Measurements from ENCODE around the gene COL13A1.

The COL13A1 gene

DNA sequence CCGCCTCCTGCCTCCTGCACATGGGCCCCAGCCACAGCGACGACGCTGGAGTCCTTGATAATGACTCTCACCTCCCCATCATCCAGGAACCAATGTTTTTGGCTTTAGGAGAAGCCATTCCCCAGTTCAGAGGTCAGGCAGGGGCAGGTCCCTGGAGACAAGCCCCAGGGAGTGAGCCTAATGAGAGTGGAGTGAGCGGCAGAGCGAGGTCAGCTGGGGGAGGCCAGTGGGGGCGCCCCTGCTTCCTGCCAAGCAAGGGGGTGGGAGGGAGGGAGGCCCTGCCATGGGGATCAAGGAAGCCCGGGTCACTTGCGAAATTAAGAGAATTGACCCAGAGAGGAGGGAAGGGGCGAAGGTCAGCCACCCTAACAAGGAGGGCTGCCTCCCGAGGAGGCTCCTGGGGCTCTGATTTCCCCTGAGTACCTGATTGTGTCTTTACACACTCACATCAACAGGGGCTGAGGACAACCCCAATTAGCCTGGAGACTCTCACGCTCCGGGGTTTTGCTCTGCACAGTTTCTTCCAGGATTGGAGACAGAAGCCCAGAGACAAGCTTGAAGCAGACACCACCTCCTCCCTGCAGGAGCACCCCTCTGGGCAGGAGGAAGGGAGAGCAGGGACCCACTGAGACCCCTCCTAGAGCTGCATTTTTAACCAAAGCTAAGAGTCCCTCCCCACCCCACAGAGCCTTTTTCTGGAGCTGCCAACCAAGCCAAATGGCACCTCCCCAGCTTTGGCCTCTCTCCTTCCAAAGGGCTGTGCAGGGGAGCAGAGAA is 112.1 kb downstream of the COL13A1 start:
- no peak for FAIRE-seq

DNA sequence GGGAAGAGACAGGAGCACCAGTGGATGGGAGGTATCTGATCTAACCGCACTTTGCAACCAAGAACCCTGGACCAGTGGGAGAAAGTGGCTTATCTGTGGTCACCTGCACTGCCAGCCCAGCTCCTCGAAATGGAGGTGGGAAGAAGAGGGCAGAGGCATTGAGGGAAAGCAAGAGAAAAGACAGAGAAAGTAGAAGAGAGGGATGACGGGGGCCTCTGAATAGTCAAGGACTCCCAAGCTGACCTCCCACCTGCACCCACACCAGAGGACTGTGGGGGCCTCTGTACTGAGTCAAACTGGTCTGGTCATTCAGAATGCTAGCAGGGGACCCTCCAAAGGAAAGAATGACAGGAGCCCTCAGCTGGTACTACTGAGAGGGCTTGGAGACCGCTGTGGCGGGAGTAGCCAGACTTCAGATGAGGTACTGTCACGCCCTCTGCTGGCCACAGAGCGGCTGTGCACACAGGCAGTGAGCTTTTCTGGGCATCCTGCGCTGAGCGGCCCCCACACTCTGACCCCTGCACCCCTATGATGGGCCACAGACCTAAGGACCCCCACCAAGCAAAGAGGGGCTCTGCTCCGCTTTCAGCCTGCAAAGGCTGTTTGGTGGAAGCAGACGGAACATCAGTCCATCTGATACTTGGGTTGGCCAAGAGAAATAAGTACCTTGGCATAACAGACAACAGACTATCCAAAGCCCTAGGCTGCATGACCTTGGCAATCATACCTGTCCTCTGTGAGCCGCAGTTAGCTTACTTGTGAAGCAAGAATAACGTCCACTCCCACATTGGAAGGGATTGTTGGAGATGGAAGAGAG is 112.9 kb downstream of the COL13A1 start:
- FAIRE-seq, result no peak

DNA sequence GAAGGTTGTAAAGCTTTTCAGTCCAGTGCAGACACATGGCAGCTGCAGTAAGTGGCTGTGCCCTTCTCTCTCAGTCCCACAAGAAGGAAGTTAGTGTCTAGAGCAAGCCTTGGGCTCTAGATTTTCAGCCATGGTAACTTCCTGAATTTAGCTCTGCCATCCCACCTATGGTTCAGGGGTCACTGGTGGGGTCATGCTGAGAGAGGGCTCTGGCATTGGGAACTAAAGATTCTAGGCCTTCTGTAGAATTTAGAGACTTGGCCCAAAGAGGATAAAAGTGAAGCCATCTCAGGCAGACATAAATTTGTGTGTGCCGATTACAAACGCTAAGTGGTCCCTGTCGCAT is 113.5 kb downstream of the COL13A1 start:
- no peak for FAIRE-seq

DNA sequence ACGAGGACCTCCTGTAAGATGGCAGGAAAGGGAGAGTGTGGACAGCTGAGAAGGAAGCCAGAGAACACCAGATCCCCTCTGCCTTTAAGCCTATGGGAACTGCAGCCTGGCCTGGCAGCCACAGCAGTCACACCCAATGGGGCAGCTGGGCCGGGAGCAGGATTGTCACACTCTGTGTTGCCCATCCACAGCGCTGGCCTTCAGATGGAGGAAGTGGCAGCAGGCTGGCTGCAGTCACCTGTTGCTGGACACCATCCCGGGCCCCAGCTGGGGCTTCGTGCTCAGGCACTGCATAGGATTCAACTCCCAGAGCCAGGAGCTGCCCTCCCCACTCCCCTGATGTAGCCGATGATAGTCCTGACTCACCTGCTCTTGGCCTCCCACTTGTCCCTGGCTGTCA is 114.4 kb downstream of the COL13A1 start:
- FAIRE-seq, result no peak

DNA sequence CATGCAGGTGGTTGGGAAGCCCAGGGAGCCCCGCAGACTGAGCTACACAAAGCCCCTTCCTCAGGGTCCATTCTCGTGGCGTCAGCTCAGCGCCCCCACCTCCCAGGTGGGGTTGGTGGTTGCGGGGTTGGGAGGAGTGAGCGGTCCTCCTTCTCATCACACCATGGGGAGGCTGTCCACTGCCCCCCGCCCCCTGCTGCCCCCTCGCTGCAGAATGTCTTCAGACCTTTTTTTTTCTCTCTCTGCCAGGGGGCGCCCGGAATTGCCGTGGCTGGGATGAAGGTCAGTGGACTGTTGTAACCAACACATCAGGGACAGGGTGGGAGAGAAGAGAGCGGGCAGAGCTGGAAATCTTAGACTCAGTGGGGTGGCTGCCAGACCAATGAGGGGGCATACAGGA is 116.3 kb downstream of the COL13A1 start:
- no peak for FAIRE-seq

DNA sequence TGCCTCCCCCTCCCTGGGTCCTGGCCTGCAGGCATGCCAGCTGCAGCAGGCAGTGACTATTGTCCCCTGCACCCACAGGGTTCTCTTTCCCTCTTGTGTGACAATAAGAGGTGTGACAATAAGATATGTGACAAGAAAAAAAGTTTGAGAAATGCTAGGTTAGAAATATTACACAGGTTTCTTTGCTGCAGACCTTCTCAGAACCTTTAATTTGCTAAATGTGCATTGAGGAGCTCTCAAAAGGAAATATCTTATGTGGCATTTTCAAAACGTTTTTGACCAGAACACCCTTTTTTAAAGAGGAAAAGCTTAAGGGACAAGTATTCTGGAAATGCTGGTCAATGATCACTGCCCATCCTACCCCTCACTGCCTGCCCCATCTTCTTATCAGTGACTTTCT is 117.5 kb downstream of the COL13A1 start:
- FAIRE-seq, result no peak

DNA sequence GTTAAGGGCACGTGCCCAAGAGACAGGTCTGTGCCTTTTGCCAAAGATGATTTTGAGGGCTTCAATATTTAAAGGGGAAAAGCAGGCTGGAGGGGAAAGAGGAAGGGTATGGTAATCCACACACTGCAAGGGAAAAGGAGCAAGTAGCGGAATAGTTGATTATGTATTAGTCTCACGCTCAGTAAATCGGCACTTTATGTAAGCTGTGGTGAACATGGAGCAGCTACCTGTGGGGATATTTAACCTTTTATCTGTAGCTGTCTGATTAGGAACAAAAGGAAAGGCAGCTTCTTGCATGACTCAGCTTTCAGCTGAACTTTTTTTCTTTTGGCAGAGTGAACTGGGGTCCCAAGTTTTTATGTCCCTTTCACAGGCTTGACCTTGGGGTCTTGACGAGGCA is 123.4 kb downstream of the COL13A1 start:
- no peak for FAIRE-seq

DNA sequence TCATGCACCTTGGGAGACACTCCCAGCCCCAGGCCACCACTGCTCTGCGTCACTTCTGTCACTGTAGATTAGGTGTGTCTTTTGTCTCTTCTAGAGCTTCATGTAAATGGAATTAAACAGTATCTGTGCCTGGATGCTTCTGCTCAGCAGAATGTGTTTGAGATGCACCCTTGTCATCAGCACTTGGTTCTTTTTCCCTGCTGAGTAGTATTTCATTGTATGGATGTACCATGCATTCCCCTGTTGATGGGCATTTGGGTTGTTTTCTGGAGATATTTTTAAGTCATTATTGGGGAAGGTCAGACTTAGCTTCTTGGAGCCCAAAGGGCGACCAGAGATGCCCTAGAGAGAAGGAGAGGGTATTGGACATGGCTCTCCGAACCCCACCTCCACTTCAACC is 126.6 kb downstream of the COL13A1 start:
- no peak for FAIRE-seq

DNA sequence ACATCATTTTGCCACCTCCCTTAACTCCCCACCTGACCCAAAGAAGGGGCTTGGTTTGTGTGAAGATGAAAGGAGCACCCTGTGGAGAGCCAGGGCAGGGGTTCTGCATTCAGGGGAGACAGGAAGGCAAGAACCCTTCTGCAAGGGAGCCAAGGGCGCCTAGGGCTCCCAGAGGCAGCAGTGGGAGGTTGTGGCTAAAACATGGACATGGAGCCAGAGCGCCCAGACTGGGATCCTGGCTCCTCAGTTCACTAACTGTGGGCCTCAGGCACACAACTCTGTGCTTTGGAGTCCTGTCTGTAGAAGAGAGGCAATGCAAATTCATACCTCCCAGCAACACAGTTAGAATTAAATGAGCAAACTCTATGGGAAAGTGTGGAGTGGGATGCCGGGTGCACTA is 127.9 kb downstream of the COL13A1 start:
- FAIRE-seq, result no peak

DNA sequence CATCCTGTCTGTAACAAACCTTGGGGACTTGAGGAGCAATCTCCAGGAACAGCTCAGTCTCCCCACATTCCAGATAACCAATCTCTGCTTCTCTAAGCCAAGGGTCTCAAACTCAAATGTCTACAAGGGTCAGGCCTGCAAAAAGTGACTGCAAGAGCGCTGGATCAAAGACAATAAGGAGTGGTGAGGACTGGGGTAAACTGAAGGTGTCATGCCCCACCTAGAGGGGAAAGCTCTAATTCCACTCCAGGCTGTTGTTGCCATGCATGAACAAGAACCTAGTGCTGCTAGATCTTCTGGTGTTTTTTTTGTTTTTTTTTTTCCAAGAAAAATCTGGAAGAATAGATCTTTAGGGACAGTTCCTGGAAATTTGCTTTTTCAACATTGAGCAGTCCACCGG is 133.1 kb downstream of the COL13A1 start:
- no peak for FAIRE-seq

DNA sequence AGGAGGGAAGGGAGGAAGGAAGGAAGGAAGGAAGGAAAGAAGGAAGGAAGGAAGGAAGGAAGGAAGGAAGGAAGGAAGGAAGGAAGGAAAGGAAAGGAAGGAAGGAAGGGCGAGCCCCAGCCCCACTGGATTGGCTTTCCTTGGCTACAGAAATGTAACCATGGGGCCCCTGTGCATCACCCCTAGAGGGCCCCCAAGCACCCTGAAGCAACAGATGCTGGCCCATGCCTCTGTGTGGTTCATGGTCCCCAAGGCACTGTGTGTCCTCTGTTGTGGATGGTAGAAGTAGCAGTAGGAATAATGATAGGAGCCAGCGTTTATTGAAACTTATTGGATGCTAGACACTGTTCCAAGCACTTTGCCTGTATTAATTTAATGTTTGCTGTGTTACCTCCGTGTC is 134.4 kb downstream of the COL13A1 start:
- no peak for FAIRE-seq

DNA sequence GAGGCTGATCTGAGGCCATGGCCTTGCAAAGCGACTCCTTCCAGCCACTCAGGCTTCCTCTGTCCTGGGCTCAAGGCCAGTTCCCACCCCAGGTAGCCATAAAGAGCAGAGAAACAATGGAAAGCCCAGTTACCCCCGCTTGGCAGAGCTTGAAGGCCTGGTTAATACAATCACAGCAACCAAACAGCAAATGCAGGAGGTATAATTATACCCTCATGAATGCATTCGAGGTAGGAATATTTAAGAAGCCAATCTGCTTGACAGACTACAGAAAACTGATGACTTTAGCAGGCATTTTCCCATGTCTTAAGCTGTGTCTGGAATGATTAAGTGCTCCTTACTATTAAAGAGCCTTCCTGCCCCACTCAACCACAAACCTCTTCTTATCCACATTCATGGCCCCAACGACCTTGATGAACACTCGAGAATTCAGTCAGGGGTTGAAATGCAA is 136.9 kb downstream of the COL13A1 start:
- no peak for FAIRE-seq

DNA sequence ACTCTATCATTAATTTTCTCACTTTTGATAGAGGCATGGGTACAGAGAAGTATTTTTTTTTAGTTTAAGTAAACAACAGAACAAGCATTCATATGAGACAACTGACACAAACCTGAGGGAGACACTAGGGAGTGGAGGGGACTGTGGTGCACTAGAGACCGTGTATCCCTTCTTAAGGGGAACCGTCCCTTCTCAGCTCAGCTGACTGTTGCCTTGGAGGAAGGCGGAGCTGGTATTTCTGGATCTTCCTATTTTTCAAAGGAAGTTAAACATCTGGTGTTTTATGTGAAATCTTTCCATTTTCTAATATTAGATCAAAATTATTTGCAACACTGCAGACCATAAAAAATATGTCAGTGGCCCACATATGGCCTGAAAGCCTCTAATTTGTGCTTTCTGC is 137.4 kb downstream of the COL13A1 start:
- no peak for FAIRE-seq

DNA sequence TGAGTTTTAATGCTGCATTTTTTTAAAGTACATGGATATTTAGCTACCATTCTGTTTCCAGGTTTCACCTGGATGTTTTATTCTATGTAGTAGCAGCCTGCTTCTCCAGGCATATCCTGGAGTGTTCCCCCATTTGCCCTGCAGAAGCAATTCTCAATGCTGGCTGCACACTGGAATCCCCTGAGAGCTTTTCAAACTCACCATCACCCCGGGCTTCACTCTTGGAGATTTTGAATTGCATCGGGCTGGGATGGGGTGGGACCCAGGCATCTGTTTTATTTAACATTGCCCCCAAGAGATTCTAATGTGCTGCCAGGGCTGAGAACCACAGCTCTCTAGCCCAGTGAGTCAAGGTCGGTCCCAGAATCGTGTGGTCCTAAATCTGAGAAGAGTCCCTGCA is 137.8 kb downstream of the COL13A1 start:
- FAIRE-seq, result no peak

DNA sequence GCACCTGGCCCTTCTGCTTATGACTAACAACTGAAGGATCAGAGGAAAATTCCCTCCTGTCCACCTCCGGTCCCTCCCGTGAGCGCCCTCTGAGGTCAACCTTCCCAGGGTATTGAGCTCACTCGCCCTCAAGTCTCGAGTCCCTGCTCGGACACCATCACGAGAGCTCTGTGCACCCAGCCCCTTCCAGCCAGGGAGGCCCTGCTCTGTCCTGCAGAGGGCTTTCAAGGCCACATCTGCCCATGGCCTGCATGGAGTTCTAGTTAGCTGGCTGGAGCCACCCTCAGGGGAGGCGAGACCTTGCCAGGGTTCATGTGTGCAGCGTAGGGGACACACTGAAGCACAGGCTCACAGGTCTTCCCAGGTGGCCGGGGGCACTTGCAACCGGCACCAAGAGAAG is 140.0 kb downstream of the COL13A1 start:
- FAIRE-seq, result no peak

DNA sequence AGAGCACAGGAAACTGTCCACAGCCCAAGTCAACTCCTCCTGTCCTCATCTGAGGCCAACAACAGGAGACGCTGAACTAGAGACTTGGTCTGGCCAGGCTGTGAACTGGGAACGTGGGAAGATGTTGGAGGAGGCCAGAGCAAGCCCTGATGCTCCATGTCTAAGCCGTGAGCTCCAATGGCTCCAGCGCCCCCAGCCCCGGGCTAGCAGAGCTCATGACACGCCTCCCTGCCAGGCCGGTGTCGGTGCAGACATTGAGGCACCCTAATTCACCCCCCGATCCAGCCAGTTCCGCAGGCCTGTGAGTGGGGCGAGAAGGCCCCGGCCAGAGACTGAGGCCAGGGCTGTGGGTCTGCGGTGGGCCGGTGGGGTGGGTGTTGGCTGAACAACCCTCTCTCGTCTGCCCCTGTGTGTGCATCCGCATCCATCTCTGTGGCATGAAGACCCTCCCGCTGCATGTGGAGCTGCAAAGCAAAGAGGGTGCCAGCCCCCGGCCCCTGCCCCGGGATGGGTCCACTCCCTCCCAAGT is 141.7 kb downstream of the COL13A1 start:
- FAIRE-seq, result no peak

DNA sequence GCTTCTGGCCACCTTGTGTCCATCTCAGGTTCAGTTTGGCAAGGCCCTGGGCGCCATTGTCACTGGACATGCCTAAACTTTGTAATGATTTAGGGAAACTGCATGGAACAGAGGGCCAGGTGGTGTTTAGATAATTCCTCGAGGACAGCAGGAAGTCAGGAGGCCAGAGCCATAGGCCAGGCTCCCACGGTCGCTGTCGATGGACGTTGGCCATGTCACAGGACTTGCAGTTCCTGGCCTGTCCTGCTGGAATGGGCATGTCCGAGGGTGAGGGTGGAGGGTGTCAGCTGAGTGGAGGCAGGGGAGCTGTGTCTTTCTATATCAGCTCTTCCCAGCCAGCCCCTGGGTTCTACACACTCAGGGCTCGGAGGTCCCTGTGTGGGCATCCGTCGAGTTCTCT is 143.1 kb downstream of the COL13A1 start:
- no peak for FAIRE-seq

DNA sequence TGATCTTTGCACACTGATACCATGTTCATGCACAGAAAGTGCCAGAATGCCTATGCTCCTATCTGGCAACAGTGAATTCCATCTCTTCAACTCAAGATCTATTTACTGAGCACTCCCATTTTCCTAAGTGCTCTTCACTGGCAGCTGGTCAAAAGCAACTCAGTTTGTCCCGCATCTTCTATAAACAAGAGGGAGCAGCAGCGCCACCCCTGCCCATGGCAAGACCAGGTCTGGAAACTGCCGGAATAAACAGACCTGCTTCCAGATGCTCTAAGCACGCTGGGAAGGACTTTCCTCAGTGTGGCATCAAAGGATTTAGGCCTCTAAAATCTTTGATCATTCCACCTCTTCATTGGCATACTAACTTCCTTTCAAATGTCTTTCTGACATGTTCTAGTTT is 146.6 kb downstream of the COL13A1 start:
- no peak for FAIRE-seq

DNA sequence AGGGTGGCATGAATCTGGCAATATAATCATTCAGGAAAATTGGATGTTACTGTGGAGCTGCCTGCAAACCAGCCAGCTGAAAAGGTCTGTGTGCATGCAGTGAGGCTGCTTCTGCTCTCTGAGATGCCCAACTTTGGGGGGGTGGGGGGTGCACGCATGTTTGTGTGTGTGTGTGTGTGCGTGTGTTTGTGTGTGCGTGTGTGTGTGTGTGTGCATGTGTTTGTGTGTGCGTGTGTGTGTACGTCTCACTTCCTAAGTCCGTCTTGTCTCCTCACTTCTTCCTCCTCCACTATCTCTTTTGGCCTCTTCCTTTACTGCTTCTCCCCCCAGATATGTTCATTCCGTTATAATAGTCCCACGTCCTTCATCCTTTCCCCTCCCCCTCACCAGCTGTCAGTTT is 148.1 kb downstream of the COL13A1 start:
- no peak for FAIRE-seq

DNA sequence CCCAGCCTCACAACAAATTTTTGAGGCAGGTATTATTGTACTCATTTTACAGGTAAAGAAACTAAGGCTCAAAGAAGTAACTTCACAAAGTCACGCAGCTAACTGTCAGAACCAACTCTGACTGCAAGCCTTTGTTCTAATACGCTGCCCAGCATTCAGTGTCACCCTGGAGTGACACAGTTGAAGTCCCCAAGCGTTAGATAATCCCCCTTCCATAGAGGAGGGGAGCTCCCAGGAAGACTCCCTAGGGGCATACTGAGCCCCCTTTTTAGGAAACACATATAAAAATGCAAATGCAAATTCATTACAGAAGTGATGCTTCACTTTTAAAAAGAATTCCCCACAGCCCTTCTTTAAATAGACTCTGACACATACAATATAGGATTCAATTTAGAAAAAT is 150.0 kb downstream of the COL13A1 start:
- FAIRE-seq, result no peak

DNA sequence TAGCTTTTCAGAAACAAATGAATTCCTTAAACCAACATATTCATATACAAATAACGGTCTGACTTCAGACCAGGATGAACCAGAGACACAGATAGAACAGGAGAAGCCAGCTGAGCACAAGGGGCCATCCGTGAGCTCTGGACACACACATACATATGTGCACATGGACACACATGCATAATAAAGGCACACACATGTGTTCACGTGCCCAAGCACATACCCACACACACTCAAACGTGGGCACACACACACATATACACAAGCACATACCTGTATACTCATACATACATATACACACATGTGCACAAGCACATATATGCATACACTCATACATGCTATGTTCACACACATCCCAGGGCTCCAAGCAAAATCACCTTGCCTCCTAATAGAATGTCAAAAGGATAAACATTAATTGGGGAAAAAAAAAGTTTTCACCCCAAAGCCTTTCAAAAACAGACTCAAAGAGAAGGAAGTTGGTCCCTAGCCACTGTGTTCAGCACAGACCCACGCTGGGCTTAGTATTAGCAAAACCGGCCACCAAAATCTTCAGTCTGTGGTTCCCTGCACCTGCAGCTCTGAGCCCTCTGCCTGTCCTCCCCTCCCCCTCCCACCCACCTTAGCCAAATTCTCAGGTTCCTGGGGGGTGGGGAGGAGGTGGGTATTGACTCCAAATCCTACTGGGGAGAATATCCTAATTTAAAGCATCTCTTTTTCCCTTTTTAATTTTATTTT is 150.5 kb downstream of the COL13A1 start:
- no peak for FAIRE-seq

DNA sequence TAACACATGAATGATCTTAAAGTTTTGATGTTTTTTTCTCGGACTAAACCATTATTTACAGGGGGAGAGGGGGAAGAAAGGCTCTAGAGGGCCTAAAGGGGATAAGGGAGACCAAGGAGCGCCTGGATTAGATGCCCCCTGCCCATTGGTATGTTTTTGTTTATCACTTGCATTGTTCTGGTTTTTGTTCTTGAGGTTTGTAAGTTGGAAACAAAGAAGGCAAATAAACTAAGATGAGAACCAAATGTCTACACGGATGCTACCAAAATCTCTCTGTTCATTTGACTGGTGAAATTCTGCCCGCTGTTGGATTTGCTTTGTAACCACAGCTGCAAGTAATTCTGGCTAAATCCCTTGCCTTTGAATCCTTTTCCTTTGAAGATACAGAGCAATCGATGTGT is 151.1 kb downstream of the COL13A1 start:
- FAIRE-seq, result no peak

DNA sequence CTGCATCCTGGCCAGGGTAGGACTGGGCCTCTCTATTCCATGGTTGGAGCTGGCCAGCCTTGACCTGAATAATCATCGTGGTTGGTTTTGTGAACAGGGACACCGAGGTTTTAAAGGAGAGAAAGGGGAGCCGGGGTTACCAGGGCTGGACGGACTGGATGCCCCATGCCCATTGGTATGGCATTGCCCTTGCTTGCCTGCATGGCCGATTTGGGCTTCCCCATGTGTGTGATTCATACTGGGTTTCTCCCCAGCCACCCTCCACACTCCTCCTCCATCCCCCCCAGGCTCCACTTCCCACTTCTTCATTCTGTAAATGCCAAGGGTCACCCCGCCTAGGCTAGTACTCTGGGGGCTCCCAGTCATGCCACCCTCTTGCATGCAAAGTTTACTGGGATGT is 152.1 kb downstream of the COL13A1 start:
- no peak for FAIRE-seq

All from G401.6 (cell line).